ENCODE measurements around the gene FABP6.

Gene FABP6

GRCh38 chr5:160198841-160199409 is 30.4 kb upstream of the FABP6 start:
- DNase-seq (ENCODE audit: low read depth), result no peak
- TF ChIP-seq CTCF (conservative IDR thresholded peaks at IDR 0.05; ENCODE audit: low read length), result no peak
- H3K4me3 ChIP-seq (ENCODE audit: low read length), result peak overlapping the region; percentile 36

GRCh38 chr5:160199410-160199911 is 29.8 kb upstream of the FABP6 start:
- H3K4me3 ChIP-seq (ENCODE audit: low read length), result peak overlapping the region; percentile 54
- DNase-seq (ENCODE audit: low read depth), result peak; percentile 28
- TF ChIP-seq CTCF (conservative IDR thresholded peaks at IDR 0.05; ENCODE audit: low read length), result peak; percentile 43

GRCh38 chr5:160207061-160207460 is 22.2 kb upstream of the FABP6 start:
- no peak for DNase-seq (ENCODE audit: low read depth)
- TF ChIP-seq CTCF (conservative IDR thresholded peaks at IDR 0.05; ENCODE audit: low read length), result no peak
- no peak overlapping the region for H3K4me3 ChIP-seq (ENCODE audit: low read length)

- no peak overlapping the region for H3K4me3 ChIP-seq (ENCODE audit: low read length)
- no peak for TF ChIP-seq CTCF (conservative IDR thresholded peaks at IDR 0.05; ENCODE audit: low read length)
- DNase-seq (ENCODE audit: low read depth), result no peak
Observed at GRCh38 chr5:160209917-160210316, 19.4 kb upstream of the FABP6 start.

GRCh38 chr5:160210606-160211005 is 18.7 kb upstream of the FABP6 start:
- DNase-seq (ENCODE audit: low read depth), result no peak
- H3K4me3 ChIP-seq (ENCODE audit: low read length), result no peak overlapping the region
- no peak for TF ChIP-seq CTCF (conservative IDR thresholded peaks at IDR 0.05; ENCODE audit: low read length)

- H3K4me3 ChIP-seq (ENCODE audit: low read length), result no peak overlapping the region
- TF ChIP-seq CTCF (conservative IDR thresholded peaks at IDR 0.05; ENCODE audit: low read length), result no peak
- no peak for DNase-seq (ENCODE audit: low read depth)
Observed at GRCh38 chr5:160211352-160211751, 18.0 kb upstream of the FABP6 start.

GRCh38 chr5:160213537-160213936 is 15.8 kb upstream of the FABP6 start:
- no peak for TF ChIP-seq CTCF (conservative IDR thresholded peaks at IDR 0.05; ENCODE audit: low read length)
- H3K4me3 ChIP-seq (ENCODE audit: low read length), result no peak overlapping the region
- no peak for DNase-seq (ENCODE audit: low read depth)

Measured in AG10803 (cell line).